NOMO-1 treated with DMSO at 0.1 percent for 48 hours (cell line): ENCODE results near the gene SPON1.
"Not testable (repeated sequence)": the region's sequence is repeated elsewhere in the genome, so short reads cannot be mapped to it uniquely, and the experiment has no call there.

Experiments
- DNase-seq: peaks from one replicate; lab custom pipeline; 2025; ENCODE audit not compliant: unreplicated experiment; lab: John Stamatoyannopoulos, UW

The SPON1 gene

GRCh38 chr11:14075118-14076078 lies 112.9 kb downstream of the SPON1 start:
- peak; percentile 76 for DNase-seq

GRCh38 chr11:14079011-14079410 lies 116.5 kb downstream of the SPON1 start:
- peak; percentile 56 for DNase-seq

- no peak for DNase-seq
These were observed 117.3 kb downstream of the SPON1 start for GRCh38 chr11:14079797-14080196.

- DNase-seq, result no peak
These were observed 119.2 kb downstream of the SPON1 start for GRCh38 chr11:14081581-14082231.

GRCh38 chr11:14082338-14082737 lies 119.8 kb downstream of the SPON1 start:
- DNase-seq, result no peak

GRCh38 chr11:14088861-14089260 lies 126.3 kb downstream of the SPON1 start:
- not testable (repeated sequence) for DNase-seq

- DNase-seq, result no peak
These were observed 127.4 kb downstream of the SPON1 start for GRCh38 chr11:14089690-14090462.

- not testable (repeated sequence) for DNase-seq
These were observed 128.1 kb downstream of the SPON1 start for GRCh38 chr11:14090631-14091030.

GRCh38 chr11:14093065-14093464 lies 130.5 kb downstream of the SPON1 start:
- no peak for DNase-seq

GRCh38 chr11:14094481-14095037 lies 132.0 kb downstream of the SPON1 start:
- DNase-seq, result no peak

GRCh38 chr11:14095882-14096281 lies 133.4 kb downstream of the SPON1 start:
- no peak for DNase-seq

GRCh38 chr11:14096606-14097005 lies 134.1 kb downstream of the SPON1 start:
- DNase-seq, result no peak

GRCh38 chr11:14101388-14101787 lies 138.9 kb downstream of the SPON1 start:
- DNase-seq, result no peak

- no peak for DNase-seq
These were observed 140.2 kb downstream of the SPON1 start for GRCh38 chr11:14102766-14103165.

- DNase-seq, result no peak
These were observed 142.9 kb downstream of the SPON1 start for GRCh38 chr11:14105446-14105845.

GRCh38 chr11:14106303-14107049 lies 144.0 kb downstream of the SPON1 start:
- DNase-seq, result no peak

GRCh38 chr11:14107050-14107430 lies 144.5 kb downstream of the SPON1 start:
- no peak for DNase-seq

GRCh38 chr11:14109742-14110141 lies 147.2 kb downstream of the SPON1 start:
- no peak for DNase-seq

- no peak for DNase-seq
These were observed 148.1 kb downstream of the SPON1 start for GRCh38 chr11:14110629-14111028.

- DNase-seq, result no peak
These were observed 149.0 kb downstream of the SPON1 start for GRCh38 chr11:14111496-14111895.
